K562 (cell line): ENCODE measurements around the gene ALS2CL. TPM values are rescaled to one million over a fixed set of nuclear protein-coding genes. Genes with fewer than 3 reads are reported as not detected.

ENCODE experiments used
- BHLHE40 ChIP-seq: IDR thresholded peaks from 2 replicates; pipeline ENCODE4 v1.6.1; 2011; ENCODE audit warnings: low read length, improper control_type of control experiment
- CEBPB ChIP-seq: fragments of 450-650 bp; IDR thresholded peaks from 2 replicates; pipeline ENCODE4 v1.6.1; 2016; ENCODE audit warnings: missing genetic modification characterization, missing compliant biosample characterization
- CSDE1 ChIP-seq, 2 experiments: fragments of 450-650 bp; IDR thresholded peaks; 2 replicates each; pipeline ENCODE4 v1.6.1; 2016; ENCODE audit warnings: mild to moderate bottlenecking in 1 of 2
- HNRNPUL1 ChIP-seq: fragments of 200-400 bp; formaldehyde crosslinking; IDR thresholded peaks from 2 replicates; pipeline ENCODE4 v1.6.1; 2017; ENCODE audit warnings: low read length
- ILK ChIP-seq: fragments of 450-650 bp; IDR thresholded peaks from 2 replicates; pipeline ENCODE4 v1.6.1; 2016; ENCODE audit warnings: missing genetic modification characterization, low read depth, mild to moderate bottlenecking, missing compliant biosample characterization, moderate library complexity, borderline replicate concordance
- KAT8 ChIP-seq: fragments of 450-650 bp; IDR thresholded peaks from 2 replicates; pipeline ENCODE4 v1.6.1; 2016; ENCODE audit warnings: low read depth, mild to moderate bottlenecking
- NCOA6 ChIP-seq: fragments of 450-650 bp; IDR thresholded peaks from 2 replicates; pipeline ENCODE4 v1.6.1; 2017; ENCODE audit warnings: mild to moderate bottlenecking
- PHF20 ChIP-seq: fragments of 450-650 bp; IDR thresholded peaks from 2 replicates; pipeline ENCODE4 v1.6.1; 2018; ENCODE audit not compliant: partially characterized antibody
- PTTG1 ChIP-seq: fragments of 450-650 bp; IDR thresholded peaks from 2 replicates; pipeline ENCODE4 v1.6.1; 2016; ENCODE audit warnings: low read depth, mild to moderate bottlenecking, missing genetic modification characterization, missing compliant biosample characterization
- SREBF2 ChIP-seq: sonication (generic); formaldehyde crosslinking; IDR thresholded peaks from 2 replicates; pipeline ENCODE4 v1.4.0; 2020; ENCODE audit warnings: mild to moderate bottlenecking, missing genetic modification reagents
- TGIF2 ChIP-seq: sonication (generic); formaldehyde crosslinking; IDR thresholded peaks from 2 replicates; pipeline ENCODE4 v1.8.1; 2022; ENCODE audit warnings: mild to moderate bottlenecking, missing genetic modification reagents, moderate library complexity
- TOE1 ChIP-seq, 2 experiments: fragments of 450-650 bp in 1 of 2; sonication (generic) in 1 of 2; formaldehyde crosslinking in 1 of 2; IDR thresholded peaks; 2 replicates each; pipeline versions ENCODE4 v1.7.1 to v1.8.0; 2016 to 2022; ENCODE audit warnings: borderline replicate concordance in 2 of 2, mild to moderate bottlenecking in 2 of 2, antibody characterized with exemption in 1 of 2, inconsistent platforms in 1 of 2, low read depth in 1 of 2, missing genetic modification reagents in 1 of 2, moderate library complexity in 1 of 2
- YBX1 ChIP-seq: fragments of 450-650 bp; IDR thresholded peaks from 2 replicates; pipeline ENCODE4 v1.7.1; 2016; ENCODE audit warnings: mild to moderate bottlenecking
- ZKSCAN3 ChIP-seq: fragments of 250-450 bp; sonication (Bioruptor Pico); IDR thresholded peaks from 2 replicates; pipeline ENCODE4 v1.4.0; 2020
- ZNF12 ChIP-seq: sonication (generic); formaldehyde crosslinking; IDR thresholded peaks from 2 replicates; pipeline ENCODE4 v1.4.0; 2020; ENCODE audit warnings: mild to moderate bottlenecking, missing genetic modification reagents
- ZNF384 ChIP-seq: IDR thresholded peaks from 2 replicates; pipeline ENCODE4 v1.6.1; 2012; ENCODE audit warnings: low read depth, low read length, improper control_type of control experiment
- ZNF584 ChIP-seq: fragments of 200-800 bp; sonication (Bioruptor generic); IDR thresholded peaks from 2 replicates; pipeline ENCODE4 v1.6.1; 2016; ENCODE audit warnings: low read depth, mild to moderate bottlenecking, missing genetic modification characterization, missing compliant biosample characterization
- polyA plus RNA-seq, 8 experiments: library from polyadenylated mRNA; depleted of rRNA in 4 of 8; stranded (reverse) in 5 of 8; unstranded in 3 of 8; fragments of >200 nt; fragmentation: Nextera tagmentation in 2 of 8; fragmentation: Illumina TruSeq in 1 of 8; extraction: Ambion mirVana in 2 of 8; extraction: Trizol in 1 of 8; gene quantifications; 2 replicates each; pipeline versions ENCODE4 v1.2.1 to v1.2.3, GENCODE V29; 2011 to 2014; ENCODE audit warnings: inconsistent platforms in 1 of 8, missing spikeins in 1 of 8
- total RNA-seq, 7 experiments: library from RNA; depleted of rRNA in 6 of 7; stranded (reverse); fragments of >200 nt in 6 of 7; fragmentation: Illumina TruSeq in 2 of 7; extraction: Trizol in 2 of 7; gene quantifications; 2 replicates each; pipeline versions ENCODE4 v1.2.1 to v1.2.3, GENCODE V29; 2011 to 2021; ENCODE audit warnings: low replicate concordance in 1 of 7
- TF ChIP-seq, protein P1 (sequence below): sonication (generic); formaldehyde crosslinking; IDR thresholded peaks from 2 replicates; pipeline ENCODE4 v1.8.0; 2022; ENCODE audit warnings: mild to moderate bottlenecking, missing genetic modification reagents, borderline replicate concordance
- TF ChIP-seq, protein P2 (sequence below): fragments of 450-650 bp; IDR thresholded peaks from 2 replicates; pipeline ENCODE4 v1.6.1; 2018; ENCODE audit warnings: mild to moderate bottlenecking, low read depth; ENCODE audit not compliant: partially characterized antibody
- TF ChIP-seq, protein P3 (sequence below): fragments of 250-450 bp; sonication (Bioruptor Pico); IDR thresholded peaks from 2 replicates; pipeline ENCODE4 v1.5.0; 2021
- TF ChIP-seq, protein P4 (sequence below): fragments of 450-650 bp; formaldehyde crosslinking; IDR thresholded peaks from 2 replicates; pipeline ENCODE4 v1.4.0; 2022; ENCODE audit warnings: missing genetic modification characterization

The ALS2CL gene
- total and polyA plus RNA-seq, 9 of the 15 experiments (the other 6 are each of a cell fraction or from before 2014, with no cell fraction given) = 0.03 to 0.13 (median 0.05) TPM; not detected in 3

DNA sequence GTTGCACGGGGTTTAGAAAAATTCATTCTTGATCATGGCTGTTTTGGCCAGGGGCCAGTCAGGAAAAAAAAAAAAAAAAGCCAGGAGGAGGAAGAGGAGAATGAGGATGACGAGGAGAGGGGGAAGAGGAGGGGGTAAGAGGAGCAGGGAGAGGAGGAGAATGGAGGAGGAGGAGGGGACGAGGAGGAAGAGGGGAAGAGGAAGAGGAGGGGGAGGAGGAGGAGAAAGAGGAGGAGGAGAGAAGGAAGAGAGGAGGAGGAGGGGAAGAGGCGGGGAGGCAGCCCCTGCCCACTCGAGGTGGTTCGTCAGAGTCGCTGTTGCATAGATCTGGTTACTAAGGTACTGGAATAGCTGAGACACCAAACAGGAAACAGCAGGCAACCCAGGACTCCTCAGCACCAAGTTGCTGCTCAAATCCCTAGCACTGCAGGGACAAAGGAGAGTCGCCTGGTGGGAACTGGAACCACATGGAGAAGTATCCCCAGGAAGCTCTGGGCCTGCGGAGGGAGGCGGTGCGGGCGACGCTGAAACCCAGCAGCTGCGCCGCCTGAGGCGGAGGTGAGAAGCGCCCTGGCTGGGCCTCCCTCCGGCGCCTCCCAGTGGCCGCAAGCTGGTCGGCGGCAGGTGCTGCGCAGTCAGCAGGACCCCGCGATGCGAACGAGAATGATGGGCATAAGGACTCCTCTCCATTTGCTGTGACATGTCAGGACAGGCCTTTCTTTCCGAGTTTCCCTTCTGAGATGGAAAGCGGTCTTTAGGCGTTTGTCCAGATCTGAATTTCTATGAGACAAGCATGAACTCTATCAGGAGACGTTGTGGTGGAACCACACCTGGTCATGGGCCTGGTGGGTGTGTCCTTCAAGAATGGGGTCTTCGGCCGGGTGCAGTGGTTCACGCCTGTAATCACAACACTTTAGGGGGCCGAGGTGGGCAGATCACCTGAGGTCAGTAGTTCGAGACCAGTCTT lies 63.6 kb downstream of the ALS2CL start (continued):
- TF ChIP-seq, protein P1, sequence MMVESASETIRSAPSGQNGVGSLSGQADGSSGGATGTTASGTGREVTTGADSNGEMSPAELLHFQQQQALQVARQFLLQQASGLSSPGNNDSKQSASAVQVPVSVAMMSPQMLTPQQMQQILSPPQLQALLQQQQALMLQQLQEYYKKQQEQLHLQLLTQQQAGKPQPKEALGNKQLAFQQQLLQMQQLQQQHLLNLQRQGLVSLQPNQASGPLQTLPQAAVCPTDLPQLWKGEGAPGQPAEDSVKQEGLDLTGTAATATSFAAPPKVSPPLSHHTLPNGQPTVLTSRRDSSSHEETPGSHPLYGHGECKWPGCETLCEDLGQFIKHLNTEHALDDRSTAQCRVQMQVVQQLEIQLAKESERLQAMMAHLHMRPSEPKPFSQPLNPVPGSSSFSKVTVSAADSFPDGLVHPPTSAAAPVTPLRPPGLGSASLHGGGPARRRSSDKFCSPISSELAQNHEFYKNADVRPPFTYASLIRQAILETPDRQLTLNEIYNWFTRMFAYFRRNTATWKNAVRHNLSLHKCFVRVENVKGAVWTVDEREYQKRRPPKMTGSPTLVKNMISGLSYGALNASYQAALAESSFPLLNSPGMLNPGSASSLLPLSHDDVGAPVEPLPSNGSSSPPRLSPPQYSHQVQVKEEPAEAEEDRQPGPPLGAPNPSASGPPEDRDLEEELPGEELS (CRISPR knock-in tag) = no peak
- no peak for TF ChIP-seq NCOA6
- 0 out of 2 replicates have a peak, but pooled peaks have one; percentile 49 for TF ChIP-seq TGIF2 (CRISPR knock-in tag)
- TF ChIP-seq YBX1 = no peak
- TF ChIP-seq ZNF384 = peak; percentile 21; the same call in 1 of the 2 replicates
- TF ChIP-seq SREBF2 (CRISPR knock-in tag) = no peak
- TF ChIP-seq TOE1 (IDR thresholded peaks at IDR 0.05; ENCODE audit: borderline replicate concordance) = peak; percentile 57; the same call in 1 of the 2 replicates
- no peak for TF ChIP-seq TOE1 (CRISPR knock-in tag; IDR thresholded peaks at IDR 0.05; ENCODE audit: borderline replicate concordance, low read depth)
- TF ChIP-seq, protein P2, sequence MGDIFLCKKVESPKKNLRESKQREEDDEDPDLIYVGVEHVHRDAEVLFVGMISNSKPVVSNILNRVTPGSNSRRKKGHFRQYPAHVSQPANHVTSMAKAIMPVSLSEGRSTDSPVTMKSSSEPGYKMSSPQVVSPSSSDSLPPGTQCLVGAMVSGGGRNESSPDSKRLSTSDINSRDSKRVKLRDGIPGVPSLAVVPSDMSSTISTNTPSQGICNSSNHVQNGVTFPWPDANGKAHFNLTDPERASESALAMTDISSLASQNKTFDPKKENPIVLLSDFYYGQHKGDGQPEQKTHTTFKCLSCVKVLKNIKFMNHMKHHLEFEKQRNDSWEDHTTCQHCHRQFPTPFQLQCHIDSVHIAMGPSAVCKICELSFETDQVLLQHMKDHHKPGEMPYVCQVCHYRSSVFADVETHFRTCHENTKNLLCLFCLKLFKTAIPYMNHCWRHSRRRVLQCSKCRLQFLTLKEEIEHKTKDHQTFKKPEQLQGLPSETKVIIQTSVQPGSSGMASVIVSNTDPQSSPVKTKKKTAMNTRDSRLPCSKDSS = peak; percentile 52
- TF ChIP-seq ZNF584 (CRISPR knock-in tag) = no peak
- TF ChIP-seq, protein P3, sequence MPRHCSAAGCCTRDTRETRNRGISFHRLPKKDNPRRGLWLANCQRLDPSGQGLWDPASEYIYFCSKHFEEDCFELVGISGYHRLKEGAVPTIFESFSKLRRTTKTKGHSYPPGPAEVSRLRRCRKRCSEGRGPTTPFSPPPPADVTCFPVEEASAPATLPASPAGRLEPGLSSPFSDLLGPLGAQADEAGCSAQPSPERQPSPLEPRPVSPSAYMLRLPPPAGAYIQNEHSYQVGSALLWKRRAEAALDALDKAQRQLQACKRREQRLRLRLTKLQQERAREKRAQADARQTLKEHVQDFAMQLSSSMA = peak; percentile 55; the same call in 1 of the 2 replicates
- no peak for TF ChIP-seq CEBPB
- peak; percentile 40 for TF ChIP-seq PHF20
- TF ChIP-seq, protein P4, sequence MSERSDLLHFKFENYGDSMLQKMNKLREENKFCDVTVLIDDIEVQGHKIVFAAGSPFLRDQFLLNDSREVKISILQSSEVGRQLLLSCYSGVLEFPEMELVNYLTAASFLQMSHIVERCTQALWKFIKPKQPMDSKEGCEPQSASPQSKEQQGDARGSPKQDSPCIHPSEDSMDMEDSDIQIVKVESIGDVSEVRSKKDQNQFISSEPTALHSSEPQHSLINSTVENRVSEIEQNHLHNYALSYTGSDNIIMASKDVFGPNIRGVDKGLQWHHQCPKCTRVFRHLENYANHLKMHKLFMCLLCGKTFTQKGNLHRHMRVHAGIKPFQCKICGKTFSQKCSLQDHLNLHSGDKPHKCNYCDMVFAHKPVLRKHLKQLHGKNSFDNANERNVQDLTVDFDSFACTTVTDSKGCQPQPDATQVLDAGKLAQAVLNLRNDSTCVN (CRISPR knock-in tag) = 0 out of 2 replicates have a peak, but pooled peaks have one; percentile 45
- TF ChIP-seq ZNF12 (CRISPR knock-in tag) = no peak
- no peak for TF ChIP-seq PTTG1 (tag)
- no peak for TF ChIP-seq ILK (tag)
- no peak for TF ChIP-seq KAT8
- no peak for TF ChIP-seq CSDE1 (IDR thresholded peaks at IDR 0.05)
- TF ChIP-seq ZKSCAN3 (CRISPR knock-in tag) = no peak
- no peak for TF ChIP-seq HNRNPUL1
- TF ChIP-seq BHLHE40 = peak; percentile 52; the same call in 1 of the 2 replicates
